GM11168 (cell line): Measurements from ENCODE around the gene KDM7A.

Experiments
- in situ Hi-C: fragments of 300-500 bp; cut with MboI; formaldehyde crosslinking; loops from one replicate; pipeline ENCODE4 v1.12.0; 2022; ENCODE audit warnings: low sequenced_read_pairs; ENCODE audit not compliant: unreplicated experiment

The KDM7A gene

DNA sequence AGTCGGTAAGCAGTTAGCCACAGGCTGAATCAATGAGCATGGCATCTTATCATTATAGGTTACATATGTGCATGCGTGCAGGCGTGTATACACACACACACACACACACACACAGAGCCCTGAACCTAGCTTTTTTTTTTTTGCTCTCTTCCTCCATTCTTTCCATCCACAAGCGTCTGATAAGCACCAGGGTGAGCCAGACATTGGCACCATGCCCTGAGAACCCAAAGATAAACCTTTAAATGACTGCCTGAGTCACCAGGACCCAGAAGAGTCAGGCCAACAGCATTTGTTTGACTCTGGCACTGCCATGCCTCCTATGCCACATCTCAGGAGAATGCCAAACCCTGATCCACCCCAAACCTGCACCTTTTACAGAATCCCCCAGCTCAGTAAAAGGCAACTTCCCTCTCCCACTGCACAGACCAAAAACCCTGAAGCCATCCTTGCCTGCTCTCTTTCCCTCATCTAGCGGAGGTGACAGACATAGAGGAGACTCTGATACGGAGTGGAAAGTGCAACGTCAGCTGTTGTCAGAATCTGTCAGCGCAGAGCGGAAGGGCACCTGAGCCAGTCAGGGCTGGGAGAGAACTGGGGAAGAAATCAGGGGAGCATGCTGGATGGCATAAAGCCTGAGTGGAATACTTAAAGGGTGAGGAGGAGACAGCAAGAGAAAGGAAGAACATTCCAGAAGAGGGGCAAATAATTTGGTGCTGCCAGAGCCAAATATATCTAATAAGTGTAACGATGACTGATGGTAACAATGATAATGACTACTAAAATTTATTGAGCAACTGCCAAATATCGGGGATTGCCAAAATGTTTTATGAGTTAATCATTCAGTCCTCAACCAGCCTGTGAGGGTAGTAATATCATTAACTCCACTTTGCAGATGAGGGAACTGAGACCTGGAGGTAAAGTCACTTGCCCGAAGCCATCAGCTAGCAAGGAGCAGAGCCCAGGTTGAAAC is 117.2 kb downstream of the KDM7A start:
- in situ Hi-C loops = no loop called here

DNA sequence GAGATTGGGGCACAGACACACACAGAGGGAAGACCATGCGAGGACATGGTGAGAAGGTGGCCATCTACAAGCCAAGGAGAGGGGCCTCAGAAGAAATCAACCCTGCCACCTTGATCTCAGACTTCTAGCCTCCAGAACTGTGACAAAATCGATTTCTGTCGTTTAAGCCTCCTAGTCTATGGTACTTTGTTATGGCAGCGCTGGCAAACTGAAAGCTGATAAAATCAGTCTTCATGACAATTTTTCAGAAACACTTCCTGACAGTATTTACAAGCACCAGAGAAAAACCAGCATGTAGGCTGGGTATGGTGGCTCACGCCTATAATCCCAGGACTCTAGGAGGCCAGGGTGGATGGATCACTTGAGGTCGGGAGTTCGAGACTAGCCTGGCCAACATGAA is 118.3 kb downstream of the KDM7A start:
- in situ Hi-C loops = no loop called here

DNA sequence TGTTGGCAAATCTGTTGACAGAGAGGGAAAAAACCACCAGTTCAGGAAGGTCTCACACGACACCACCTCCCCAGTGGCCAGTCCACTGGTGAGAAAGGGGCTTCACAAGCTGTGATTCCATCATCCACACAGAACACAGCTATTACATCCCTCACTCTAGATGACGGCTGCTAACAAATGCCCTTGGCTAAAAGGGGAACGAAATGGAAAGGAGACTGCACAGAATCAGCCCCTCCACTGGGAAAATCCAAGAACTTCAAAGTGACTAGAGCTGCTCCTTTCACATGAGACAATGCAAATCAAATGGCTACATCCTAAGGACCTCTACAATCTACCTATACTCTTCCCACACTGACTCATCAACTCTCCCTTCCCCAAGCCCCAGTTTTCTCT is 119.6 kb downstream of the KDM7A start:
- in situ Hi-C loops = no loop called here

DNA sequence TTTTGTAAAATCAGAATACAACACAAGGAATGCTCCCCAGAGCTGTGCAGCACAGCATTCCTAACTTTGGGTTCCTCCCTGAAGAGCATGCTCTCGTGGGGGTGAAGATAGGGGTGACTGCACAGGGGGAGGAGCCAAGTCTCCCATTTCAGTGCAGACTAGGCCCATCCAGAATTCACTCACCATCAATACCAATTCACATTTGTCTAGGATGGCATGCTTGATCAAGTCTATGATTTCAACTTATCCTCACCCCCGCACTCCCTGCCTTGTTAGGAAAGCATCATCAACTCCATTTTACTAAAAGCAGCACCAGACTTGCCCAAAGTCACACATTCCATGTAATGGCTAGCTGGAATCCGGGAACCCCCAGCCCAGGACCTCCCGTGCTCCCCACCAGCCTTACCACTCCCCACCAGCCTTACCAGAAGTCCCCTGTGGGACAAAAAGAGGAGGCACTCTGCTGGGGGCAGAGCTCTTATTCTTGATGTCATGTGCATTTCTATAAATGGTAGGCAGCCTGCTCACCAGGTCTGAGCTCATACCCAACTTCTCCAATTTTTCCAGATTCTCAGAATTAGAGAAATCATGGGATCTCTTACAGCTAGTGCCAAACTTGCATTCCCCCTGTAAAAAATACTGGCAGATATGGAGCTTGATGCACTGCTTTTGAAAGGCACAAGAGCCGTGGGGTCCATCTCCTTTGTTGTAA is 120.2 kb downstream of the KDM7A start:
- in situ Hi-C loops = no loop called here

DNA sequence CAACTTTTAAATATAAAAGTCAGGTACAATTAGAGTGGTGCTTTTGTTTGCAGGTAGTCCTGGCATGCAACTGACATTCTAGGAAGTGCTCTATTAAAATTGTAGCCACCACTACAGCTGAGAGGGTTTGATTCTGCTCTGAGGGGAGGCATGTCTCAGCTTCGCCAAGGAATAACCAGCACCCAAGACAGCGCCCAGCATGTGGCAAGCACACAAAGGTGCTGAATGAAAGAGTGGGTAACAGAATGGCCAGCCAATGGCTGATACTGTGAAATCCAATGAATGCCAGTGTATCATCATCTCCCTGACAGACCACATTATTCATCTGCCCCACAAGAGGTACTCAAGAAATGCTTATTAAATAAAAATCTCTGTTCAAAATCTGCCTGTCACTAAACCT is 121.0 kb downstream of the KDM7A start:
- in situ Hi-C loops = no loop called here

DNA sequence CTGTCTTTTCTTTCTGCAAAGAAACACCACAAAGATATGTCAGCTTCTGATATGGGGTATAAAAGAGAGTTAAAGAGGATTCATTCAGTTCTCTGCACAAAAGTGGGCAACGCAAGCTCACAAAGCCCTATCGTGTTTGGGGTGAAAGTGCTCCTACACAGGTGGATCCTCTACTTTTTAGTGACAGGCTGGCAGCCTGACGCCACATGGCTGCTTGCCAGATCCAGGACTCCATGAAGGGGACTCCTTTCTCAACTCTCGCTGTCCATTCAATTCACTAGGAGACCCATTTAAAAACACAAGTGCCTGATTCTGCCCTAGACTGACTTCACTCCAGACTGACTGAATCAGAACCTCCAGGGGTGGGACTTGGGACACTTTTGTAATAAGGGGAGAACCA is 122.0 kb downstream of the KDM7A start:
- in situ Hi-C loops = no loop called here

DNA sequence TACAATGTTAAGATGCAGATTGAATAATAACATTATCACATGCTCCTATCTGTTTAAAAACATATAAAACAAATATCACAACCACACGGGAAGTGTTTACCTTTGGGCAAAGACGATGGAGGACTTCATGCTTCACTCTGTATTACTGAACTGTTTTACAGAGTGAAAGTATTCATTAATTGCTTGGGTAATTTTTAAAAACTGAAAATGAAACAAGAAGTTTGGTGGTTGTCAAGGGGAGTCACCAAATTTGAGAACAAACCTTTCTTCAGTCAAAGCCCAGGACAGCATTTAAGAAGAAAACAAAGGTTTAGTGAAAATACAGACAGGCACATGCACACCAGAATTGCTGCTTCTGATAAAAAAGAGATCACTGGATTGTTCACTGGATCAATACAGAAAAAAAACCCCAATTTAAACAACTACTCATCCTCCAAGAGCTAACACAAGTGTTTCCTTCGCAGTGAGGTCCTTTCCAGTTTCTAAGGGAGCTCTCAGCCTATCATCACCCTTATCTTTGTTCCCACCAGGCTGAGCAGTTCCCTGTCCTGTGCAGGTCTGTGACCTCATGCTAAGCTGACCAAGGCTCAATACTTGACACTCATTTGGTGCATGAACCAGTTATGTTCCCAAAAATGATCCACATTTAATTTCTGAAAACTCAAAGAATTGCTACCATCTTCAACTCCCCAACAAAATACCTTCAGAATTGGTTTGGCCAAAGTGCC is 122.8 kb downstream of the KDM7A start:
- in situ Hi-C loops = no loop called here

DNA sequence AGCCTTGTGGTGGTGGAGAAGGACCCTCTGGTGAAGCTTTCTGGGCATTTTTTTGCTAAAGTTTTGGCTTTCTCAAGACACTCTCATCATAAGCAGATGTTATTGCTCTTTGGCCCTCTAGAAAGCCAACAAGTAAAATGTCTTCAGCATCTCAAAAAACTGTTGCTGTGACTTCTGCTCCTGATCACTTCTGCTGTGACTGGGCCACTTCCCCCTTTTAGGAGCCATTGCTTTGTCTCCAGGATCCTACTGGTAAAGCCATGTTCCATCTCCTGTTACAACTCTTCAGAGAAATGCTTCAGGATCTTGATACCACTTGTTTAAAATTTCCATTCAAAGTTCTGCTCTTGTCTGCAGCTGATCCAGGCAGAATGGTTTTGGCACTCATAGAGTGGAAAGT is 125.0 kb downstream of the KDM7A start:
- in situ Hi-C loops = no loop called here

DNA sequence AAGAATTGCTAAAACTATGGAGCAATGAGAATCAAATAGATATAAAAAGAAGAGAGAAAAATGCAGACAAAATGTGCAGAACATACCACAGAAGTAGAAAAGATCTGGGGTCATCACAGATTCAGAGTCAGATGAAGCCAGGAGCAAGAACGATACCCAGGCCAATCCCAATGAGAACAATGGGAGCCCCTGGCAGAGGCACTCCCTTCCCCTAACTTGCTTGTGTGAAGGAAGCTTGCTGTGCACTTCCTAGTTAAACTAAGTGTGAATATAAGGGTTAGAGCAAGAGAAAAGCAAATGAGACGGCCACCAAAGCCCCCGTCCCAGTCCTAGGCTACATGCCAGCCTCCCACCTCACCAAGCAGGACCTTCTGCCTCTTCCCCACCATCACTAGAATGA is 126.7 kb downstream of the KDM7A start:
- in situ Hi-C loops = no loop called here

DNA sequence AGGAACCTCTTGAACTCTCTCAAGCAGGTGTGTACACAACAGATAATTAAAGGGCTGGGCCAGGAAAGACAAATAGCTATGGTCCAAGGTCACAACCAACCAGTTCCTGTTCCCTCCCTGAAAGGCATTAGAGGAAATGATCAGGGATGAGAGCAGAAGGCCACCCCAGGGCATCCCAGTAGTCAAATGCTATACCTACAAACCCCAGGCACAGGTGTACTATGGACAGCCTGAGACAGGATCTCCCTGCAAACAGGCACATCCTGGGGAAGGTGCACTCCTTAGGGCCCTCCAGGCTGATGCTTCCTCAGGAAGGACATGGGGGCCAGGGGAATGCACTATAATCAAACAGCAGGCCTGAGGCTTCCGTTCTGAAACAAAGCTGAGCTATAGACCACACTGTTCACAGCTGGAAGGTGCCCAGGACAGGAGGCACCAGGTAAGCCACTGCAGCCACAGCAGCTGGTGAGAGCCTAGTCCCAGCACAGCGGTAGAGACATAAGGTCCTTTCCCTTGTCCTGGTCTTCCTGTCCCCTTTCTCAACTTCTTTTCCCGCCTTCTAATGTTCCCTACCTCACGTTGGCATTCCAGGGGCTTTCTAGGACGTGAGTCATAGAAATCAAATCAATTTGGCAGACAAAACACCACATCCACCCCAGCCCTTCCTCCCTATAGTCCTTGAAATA is 127.3 kb downstream of the KDM7A start:
- in situ Hi-C loops = no loop called here

DNA sequence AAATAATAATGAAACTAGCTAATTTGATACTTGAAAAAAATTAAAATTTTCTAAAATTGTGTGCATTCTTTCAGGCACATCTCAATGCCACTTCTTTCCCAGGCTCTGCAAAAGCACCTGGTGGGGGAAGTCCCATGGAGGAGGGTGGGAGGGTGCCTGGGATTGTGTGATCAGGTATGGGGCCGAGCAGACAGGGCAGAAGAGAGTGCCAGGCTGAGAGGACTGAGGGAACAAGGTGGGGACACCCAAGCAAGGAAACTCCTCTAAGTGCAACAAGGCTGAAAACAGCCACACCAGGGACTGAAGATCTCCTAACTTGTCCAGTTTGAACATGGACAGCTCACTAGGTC is 127.8 kb downstream of the KDM7A start:
- in situ Hi-C loops = no loop called here

DNA sequence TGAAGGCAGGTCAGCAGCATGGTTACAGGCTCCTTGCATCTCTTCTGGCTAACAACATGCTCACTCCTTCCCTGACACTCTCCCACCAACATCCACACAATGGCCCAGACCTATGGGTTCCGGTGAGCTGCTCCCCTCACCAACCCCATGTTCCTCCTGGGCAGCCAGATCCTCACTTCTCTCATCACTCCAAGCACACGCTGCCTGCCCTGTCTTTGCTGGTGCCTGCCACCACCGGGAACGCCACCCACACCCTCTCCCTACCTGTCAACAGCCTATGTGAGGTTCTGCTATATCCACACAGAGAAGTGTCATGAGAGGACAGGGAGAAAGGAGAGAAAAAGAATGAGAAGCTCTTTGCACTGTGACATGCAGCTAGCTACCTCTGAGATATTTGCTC is 128.6 kb downstream of the KDM7A start:
- in situ Hi-C loops = no loop called here

DNA sequence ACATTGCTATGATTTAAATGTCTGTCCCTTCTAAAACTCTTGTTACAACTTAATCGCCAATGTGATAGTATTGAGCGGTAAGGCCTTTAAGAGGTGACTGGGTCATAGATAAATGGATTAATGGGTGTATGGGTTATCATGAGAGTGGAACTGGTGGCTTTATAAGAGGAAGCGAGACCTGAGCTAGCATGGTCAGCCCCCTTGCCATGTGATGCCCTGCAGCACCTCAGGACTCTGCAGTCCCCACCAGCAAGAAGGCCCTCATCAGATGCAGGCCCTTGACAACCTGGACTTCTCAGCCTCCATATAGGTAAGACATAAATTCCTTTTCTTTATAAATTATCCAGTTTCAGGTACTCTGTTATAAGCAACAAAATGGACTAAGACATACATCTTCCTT is 129.6 kb downstream of the KDM7A start:
- in situ Hi-C loops = no loop called here

DNA sequence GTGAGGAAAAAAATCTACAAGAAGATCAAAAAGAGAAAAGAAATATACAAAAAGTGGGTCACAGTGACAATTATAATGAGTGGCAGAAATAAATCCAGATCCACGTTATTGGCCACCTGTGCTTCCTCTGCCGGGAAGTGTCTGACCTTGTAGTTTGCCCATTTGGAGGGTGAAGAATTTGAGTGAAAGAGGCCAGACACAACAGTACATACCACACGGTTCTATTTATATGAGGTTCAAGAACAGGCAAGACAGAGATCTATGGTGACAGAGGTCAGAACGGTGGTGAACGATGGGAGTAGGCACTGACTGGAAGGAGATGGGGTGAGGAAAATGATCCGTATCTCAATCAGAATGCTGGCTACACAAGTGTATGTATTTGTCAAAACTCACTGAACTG is 131.1 kb downstream of the KDM7A start:
- in situ Hi-C loops = no loop called here

DNA sequence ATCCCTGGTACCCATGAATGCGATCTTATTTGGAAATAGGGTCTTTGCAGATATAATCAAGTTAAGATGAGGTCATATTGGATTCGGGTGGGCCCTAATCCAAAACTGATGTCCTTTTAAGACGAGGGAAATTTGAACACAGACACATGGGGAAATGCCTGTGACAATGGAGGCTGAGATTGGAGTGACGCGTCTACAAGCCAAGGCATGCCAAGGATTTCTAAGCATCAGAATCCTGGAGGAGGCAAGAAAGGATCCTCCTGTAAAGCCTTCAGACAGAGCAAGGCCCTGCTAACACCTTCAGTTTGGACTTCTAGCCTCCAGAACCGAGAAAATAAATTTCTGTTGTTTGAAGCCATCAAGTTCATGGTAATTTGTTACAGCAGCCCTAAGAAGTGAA is 132.5 kb downstream of the KDM7A start:
- in situ Hi-C loops = no loop called here

DNA sequence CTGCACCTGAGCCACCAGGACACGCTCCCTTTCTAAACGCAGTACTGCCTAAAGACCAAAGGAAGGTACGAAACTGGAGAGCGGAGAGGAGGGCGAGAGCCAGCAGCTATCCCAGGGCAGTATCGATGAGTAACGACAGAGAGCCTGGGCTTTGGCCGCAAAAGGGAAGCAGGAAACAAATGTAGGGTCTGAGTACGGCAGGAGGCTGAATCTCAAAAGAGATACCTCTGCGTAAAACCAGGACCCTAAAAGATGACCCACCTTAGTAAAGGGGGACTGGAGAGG is 134.5 kb downstream of the KDM7A start:
- in situ Hi-C loops = no loop called here

DNA sequence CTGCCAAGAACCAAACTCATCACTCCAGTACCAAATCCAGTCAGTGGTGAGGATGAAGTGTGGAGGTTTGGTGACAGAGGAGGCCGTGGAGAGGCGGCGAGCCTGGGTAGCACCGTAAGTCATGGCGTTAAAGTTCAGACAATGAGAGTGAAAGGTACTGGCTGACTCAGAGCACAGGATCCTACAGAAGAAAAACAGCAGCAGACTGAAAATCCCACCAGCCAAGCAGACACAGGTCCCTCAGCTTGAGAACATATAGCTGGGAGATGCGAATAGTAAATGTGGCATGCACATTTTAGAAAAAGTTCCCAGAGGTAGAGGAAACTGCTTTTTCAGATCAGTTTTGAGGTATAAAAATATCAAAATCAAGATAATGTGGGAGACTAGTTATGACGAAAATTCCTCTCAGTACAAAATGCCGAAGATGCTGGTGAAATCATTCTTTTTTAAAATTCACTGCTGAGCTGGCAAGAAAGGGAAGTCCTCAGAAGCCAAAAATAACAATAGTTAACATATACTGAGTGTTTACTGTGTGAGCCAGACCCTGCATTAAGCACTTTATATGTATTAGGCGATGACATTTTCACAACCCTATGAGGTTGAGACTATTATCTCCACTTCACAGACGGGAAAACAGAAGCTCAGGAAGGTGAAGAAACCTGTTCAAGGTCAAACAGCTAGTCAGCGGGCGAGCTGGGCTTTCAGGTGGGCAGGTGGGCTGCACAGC is 135.0 kb downstream of the KDM7A start:
- in situ Hi-C loops = no loop called here

DNA sequence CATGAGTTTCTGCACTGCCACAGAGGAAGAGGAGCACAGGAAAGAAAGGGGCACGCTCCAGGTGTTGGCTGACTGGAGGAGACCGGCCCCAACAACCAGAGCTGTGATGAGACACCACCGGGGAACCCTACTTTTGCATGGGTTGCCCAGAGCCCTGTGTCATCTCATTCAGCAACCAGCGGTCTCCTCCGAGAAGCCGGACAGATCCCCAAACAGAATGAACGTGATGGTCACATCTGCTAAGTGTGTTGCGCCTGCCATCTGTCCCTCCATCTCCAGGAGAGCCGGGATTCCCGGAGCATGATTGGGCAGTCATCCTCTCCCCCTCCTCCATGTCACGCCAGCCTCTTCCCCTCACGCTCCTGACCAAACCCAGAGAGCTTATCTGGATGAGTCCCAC is 136.9 kb downstream of the KDM7A start:
- in situ Hi-C loops = no loop called here

DNA sequence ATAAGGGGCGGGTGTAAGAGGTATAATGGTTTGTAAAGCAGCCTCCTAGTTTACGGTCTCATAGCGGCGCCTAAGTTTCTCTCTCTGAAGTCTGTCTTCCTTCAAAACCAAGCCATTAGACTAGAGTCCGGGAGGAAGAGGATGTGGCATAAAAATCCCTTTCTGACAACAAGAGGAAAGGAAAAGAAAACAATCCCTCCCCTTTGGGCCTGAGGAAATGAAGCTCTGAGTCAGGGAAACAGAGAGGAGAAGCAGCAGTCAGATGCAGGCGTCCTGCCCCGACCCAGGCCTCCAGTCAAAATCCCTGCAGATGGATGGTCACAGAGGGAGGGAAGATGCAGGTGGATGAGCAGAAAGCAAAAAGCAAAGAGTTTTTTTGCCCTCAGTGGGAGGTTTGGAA is 137.7 kb downstream of the KDM7A start:
- in situ Hi-C loops = no loop called here
